ENCODE measurements around the gene VPS8.

GRCh38 chr3:184868477-184868876 is 56.5 kb downstream of the VPS8 start:
- TF ChIP-seq CTCF (tag by site-specific recombination; IDR thresholded peaks at IDR 0.05) (no peak), KLF10 (tag by site-specific recombination; IDR thresholded peaks at IDR 0.05) (no peak), ATF2 (tag by site-specific recombination; IDR thresholded peaks at IDR 0.05; ENCODE audit: low read depth) (no peak), ZBTB8A (tag by site-specific recombination; IDR thresholded peaks at IDR 0.05) (no peak), ZNF175 (tag by site-specific recombination; IDR thresholded peaks at IDR 0.05) (no peak), YY1 (tag by site-specific recombination; IDR thresholded peaks at IDR 0.05) (no peak), ZBTB7A (tag by site-specific recombination; IDR thresholded peaks at IDR 0.05; ENCODE audit: low read depth) (no peak), REST (tag by site-specific recombination; IDR thresholded peaks at IDR 0.05) (no peak), ZBTB49 (tag by site-specific recombination; IDR thresholded peaks at IDR 0.05; ENCODE audit: low read depth) (no peak), ZBTB6 (tag by site-specific recombination; IDR thresholded peaks at IDR 0.05) (no peak), ZNF843 (tag by site-specific recombination; IDR thresholded peaks at IDR 0.05) (no peak), ZNF155 (tag by site-specific recombination; IDR thresholded peaks at IDR 0.05) (no peak)

All from HEK293 (cell line).